CD4-positive, alpha-beta T cell treated with Interleukin-15 for 4 hours (primary cell): ENCODE measurements around the gene CLCNKA.
A peak's percentile ranks its signal among the peaks of the same experiment; 100 is the strongest.
"Not testable (repeated sequence)": the region's sequence is repeated elsewhere in the genome, so short reads cannot be mapped to it uniquely, and the experiment has no call there.

Experiments
- DNase-seq: peaks from one replicate; pipeline ENCODE4 v3.0.0-alpha.2; 2020; ENCODE audit warnings: low spot score

CLCNKA gene

DNA sequence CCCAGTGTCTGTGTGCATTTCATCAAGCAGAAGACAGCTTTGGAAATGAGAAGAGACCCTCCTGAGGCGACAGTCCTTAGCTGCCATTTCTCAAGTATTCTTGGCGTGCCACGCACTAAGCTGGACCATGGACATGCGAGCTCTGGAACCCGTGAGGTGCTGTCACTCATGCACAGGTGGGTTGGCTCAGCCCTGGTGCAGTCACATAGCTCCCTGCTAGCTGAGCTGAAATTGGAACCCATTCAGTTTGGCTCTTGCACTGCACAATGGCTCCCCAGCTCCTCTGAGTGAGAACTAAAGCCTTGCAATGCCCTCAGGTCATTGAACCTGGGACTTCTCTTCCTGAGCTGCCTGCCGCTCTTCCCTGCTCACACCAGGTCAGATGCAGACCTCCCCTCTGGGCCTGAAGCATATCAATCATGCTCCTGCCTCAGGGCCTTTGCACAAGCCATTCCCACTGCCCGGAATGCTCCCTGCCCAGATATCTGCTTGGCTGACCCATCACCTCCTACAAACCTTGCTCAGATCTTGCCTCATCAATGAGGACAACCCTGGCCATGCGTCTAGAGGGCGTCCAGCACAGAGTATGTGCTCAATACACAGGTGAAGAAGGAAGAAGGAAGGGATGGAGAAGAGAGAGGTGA is 24.1 kb upstream of the CLCNKA start:
- DNase-seq = no peak

DNA sequence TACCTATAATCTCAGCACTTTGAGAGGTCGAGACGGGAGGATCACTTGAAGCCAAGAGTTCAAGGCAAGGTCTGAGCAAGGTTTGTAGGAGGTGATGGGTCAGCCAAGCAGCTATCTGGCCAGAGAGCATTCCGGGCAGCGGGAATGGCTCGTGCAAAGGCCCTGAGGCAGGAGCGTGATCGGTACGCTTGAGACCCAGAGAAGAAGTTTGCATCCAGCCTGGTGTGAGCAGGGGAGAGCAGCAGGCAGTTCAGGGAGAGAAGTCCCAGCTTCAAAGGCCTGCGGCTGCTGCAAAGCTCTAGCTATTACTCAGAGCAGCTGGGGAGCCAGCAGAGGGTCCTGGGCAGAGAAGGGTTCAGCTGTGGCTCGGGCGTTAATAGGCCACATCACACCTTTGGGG is 22.9 kb upstream of the CLCNKA start:
- DNase-seq = no peak

DNA sequence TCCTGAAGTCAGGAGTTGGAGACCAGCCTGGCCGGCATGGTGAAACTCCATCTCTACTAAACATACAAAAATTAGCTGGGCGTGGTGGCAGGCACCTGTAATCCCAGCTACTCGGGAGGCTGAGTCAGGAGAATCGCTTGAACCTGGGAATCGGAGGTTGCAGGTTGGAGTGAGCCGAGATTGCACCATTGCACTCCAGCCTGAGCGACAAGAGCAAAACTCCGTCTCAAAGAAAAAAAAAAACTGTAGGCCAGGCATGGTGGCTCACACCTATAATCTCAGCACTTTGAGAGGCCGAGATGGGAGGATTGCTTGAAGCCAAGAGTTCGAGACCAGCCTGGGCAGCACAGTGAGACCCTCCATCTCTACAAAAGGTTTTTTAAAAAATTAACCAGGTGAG is 20.6 kb upstream of the CLCNKA start:
- not testable (repeated sequence) for DNase-seq

DNA sequence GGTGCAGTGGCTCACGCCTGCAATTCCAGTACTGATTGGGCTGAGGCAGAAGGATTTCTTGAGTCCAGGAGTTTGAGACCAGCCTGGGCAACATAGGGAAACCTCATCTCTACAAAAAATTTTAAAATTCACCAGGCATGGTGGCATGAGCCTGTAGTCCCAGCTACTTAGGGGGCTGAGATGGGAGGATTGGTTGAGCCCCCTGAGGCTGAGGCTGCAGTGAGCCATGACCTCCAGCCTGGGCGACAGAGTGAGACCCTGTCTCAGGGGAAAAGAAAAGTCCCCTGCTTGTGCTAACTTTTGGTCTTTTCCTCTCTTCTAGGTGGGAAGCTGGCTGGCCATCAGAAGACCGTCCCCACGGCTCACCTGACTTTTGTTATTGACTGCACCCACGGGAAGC is 16.2 kb upstream of the CLCNKA start:
- DNase-seq = no peak

DNA sequence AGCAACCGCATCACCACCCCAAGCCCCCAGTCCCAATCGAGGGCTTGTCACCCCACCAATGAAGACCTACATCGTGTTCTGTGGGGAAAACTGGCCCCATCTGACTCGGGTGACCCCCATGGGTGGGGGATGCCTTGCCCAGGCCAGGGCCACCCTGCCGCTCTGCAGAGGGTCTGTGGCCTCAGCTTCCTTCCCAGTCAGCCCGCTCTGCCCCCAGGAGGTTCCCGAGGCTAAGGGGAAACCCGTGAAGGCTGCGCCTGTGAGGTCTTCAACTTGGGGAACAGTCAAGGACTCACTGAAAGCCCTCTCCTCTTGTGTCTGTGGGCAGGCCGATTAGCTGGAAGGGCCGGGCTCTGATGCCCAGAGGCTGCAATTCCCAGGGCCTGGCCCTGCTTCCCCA is 15.8 kb upstream of the CLCNKA start:
- no peak for DNase-seq

DNA sequence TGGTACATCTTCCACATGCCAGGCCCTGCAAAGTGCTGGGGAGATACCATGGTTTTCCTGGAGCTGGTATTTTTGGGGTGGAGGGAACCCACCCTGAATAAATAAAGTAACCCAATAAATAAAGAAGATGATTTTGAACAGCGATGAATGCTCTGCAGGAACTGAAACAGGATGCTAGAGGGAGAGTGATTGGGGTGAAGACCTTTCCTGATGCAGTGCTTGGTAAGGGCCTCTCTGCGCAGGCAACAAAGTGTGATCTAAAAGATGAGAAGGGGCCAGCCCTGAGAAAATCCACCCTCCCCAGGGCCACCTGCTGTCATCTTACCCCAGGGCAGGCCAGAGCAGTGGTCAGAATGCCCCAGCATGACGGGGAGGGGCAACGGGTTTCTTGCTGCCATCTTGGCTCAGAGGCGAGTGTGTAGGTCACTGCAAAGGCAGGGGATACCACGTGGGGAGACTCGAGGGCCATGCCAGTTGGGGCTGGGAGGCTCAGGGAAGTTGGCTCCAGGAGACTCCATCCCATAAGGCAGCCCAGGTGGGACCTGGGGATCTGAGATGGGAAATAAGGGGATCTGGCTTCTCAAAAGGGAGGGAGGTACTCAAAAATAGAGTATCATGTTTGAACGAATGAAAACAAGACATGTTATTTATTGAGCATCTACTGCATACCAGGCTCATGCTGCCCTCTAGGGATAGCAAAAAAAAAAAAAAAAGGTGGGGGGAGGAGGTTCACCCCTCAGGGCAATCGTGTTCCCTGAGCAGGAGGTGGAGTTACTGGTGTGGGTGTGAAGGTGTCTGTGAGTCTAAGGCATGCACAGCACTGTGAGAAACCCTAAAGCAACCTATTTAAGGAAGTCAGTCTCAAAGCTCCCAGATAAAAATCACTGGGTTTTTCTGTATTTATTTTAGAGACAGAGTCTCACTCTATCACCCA is 15.0 kb upstream of the CLCNKA start:
- DNase-seq = no peak

DNA sequence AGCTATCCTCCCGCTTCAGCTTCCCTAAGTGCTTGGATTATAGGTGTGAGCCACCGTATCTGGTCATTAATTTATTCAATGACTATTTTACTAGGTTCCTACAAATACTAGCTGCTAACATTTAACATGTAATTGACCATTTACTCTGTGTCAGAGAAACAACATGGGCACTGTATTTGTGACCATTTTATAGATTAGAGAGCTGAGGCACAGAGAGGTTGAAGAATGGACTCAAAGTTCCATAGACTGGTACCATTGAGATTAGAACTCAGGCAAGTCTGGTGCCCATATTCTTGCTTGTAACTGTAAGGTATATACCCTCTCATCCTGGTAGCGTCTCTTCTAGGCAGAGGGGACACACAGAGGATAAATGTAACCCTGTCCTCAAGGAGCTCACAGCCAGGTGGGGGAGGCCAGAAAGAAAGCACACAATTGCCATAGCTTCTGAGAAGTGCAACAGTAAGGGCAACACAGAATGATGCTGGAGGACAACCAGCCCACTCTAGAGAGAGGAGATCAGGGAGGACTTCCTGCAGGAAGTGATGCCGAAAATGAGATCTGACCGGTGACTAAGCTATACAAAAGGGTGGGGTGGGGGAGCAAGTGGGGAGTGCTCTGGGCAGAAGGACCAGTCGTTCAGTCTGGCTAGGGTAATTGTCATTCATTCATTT is 14.0 kb upstream of the CLCNKA start:
- no peak for DNase-seq

DNA sequence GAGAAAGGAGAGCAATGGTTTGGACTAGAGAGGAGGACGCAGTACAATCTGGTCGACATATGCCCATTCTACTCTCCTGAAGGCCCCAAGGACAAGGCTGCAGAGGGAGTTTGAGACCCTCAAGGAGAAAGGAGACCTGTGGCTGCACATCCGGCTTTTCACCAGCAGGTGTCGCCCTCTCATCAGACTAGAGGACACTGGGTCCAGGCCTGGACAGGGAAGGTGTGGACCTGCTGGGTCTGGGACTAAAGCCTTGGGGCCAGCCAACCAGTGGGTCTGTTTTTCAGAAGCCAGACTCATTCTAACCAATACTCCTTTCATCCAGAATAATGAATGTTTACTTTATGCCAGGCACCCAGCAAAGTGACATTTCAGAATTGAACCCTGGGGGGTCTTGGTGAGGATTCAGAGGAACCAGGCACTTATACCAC is 12.8 kb upstream of the CLCNKA start:
- peak; percentile 69 for DNase-seq

DNA sequence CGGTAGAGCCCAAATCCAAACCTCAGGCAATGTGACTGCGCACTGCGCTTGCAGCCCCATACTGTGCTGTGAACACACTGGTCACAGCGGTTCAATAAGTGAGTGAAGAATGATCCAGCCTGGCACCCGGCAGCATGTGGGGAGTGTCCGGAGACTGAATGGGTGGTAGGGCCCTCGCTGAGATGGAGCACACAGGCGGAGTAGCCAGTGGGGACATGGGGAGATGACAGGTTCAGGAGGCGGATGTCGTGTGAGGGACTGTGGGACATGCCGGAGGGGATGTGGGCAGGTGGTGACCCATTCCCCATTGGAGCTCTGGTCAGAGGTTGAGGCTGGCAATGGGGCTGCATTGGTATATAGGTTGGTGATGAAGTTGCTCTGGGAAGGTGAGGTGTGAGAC is 12.2 kb upstream of the CLCNKA start:
- no peak for DNase-seq

DNA sequence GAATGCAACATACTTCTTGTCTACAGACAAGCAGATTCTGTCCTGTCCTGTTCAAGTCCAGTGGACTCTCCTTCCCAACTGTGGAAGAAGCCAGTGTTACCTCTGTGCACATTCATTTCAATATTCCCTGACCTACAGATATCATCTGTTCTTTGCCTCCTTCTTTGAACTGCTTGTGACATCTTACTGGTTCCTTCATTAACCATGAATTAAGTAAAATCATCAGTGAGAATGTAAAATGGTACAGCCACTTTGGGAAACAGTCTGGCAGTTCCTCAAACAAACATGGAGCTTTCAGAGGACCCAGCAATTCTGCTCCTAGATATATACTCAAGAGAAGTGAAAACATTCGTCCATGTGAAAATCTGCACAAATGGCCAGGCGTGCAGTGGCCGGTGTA is 11.0 kb upstream of the CLCNKA start:
- no peak for DNase-seq

DNA sequence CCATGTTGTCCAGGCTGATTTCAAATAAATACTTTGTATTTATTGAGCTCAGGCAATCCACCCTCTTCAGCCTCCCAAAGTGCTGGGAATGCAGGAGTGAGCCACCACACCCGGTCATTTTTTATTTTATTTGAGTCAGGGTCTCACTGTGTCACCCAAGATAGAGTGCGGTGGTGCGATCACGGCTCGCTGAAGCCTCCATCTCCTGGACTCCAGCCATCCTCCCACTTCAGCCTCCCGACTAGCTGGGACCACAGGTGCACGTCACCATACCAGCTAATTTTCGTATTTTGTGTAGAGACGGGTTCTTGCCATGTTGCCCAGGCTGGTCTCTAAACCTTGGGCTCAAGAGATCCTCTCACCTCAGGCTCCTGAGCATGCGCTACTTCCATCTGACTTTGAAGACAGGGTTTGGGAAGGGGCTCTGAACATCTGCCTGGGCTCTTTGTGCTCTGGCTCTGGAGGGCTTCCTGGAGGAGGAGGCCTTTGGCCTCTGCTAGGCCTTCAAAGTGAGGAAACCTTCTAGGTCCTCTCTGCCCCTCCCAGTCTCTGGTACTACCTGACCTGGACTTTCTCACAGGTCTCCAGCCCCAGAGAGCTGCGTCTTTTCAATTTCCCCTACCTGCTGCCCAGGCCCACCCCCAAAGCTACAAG is 9.8 kb upstream of the CLCNKA start:
- no peak for DNase-seq

DNA sequence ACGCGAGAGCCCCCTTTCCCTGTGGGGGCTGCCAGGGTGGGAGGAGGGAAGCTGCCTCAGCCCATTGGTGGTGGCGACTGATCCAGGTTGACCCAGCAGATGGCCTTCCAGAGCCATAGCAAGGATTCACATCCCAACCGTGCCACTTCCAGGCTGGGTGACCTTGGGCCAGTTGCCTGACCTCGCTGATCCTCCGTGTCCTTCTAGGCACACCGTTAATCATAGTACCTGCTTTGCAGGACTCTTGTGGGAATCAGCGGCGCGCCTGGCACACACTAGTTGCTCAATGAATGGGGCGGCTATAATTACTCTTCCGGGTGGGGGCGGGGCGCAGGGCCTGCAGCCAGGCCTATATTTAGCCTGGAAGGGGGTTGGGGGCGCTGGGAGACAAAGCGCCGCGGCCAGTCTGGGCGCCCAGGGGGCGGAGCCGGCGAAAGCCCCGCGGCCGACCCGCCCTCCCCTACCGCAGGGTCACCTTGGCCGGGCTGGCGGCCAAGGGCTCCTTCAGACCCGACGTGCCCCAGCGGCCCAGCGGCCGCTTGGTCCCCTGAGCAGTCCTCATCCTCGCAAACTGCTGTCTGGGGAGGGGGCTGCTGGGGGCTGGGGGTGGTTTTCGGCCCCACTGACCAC is 9.1 kb upstream of the CLCNKA start:
- DNase-seq = no peak

DNA sequence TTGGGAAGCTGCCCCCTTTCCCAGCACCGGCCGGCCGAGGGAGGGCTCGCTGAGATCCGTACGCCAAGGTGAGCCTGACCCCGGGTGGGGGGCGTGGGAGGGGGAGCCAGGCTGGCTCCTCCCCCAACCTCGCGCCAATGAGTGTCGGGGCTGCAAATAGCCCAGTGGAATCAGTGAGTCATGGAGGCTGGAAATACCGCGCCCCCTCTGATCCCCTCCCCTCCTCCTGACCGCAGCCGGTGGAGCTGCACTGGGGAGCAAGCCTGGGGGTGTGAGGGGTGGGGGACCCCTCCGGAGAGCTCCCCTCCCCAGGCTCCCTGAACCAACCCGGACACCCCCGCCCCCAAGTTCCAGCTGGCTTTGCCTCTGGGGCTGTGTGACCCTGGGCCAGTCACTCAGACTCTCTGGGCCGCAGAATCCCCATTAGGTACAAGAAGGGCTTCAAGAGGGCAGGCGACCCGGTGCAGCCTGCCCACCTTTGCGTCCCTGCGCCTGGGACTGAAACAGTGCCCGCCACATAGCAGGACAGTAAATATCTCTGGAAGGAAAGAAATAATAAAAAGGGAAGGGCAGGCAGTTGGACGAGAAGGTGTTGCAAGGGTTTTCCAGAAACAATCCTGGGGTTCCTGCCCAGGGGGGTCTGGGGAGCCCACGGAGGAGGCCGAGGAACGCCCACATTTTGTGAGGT is 8.5 kb upstream of the CLCNKA start:
- DNase-seq = peak; percentile 17

DNA sequence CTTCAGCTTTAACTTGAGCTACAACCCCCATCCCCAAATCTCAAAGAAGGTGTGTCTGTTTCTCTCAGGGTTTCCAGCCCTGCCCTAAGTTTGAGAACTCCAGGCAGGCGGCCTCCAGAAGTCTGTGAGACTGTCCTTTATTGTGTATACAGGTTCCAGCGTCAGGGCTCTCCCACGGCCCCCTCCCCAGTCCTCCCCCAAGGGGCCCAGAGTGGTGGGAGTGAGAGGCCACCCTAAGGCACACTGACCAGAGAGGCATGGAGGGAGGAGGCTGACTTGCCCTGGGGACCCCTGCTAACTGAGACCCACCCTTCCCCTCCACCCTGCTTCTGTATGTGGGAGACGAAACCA is 8.0 kb upstream of the CLCNKA start:
- DNase-seq = no peak

DNA sequence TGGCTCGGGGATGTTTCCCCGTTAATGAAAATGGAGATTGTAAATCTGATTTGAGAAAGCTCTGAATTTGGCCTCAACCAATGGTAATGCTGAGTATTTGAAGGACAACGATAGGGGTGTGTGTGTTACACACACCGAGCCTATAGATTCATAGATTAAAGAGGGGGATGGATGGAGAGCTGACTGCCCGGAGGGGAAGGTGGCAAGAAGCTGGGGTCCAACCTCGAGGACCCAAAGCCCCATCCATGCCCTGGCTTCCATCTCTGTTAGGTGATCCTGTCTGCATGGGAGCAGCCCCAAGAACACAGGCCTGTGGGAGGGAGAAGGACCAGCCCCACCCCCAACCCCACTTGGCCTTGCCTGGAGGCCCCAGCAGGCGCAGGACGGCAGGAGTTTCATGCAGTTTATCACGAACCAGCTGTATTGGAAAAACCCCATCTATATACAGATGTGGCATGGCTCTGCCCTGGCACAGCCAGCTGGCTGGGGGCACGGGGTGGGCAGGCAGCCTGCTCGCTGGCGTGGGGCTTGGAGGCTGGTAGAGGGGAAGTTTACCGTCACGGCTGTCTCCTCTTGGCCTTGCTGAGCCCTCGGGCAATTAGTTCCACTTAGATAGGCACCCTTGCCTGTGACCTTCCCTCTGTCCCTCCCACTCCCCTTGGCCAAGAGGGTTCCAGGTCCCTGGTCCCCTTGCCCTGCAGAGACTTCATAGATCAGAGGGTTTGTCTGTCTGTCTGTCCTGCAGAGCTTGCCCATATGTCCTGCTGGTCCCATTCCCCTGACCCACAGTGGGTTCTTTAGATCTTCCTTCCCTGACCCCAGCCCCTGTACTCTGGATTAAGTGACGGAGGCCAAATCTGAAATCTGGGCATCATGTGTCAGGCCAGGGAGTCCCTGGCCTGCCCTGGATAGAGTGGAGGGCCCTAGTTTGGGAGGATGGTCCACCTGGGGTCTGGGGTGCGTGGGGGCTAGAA is 7.0 kb upstream of the CLCNKA start:
- no peak for DNase-seq

DNA sequence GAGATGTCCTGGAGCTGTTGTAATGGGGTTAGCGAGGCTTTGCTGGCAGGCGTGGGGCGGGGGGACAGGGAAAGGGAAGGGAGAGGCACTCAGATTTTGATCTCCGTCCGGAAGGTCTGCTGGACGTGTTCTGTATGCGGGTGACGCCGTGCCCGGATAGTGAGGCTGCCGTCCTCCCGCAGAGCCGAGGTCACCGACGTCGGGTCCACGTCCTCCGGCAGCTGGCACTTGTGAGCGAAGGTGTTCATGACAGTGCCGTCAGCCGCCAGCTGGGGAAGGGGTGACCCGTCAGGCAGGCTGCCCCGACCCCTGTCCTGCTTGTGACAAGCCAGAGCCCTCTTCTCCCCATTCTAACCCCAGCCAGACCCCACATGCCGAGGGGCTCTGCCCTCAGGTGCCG is 6.3 kb upstream of the CLCNKA start:
- no peak for DNase-seq

DNA sequence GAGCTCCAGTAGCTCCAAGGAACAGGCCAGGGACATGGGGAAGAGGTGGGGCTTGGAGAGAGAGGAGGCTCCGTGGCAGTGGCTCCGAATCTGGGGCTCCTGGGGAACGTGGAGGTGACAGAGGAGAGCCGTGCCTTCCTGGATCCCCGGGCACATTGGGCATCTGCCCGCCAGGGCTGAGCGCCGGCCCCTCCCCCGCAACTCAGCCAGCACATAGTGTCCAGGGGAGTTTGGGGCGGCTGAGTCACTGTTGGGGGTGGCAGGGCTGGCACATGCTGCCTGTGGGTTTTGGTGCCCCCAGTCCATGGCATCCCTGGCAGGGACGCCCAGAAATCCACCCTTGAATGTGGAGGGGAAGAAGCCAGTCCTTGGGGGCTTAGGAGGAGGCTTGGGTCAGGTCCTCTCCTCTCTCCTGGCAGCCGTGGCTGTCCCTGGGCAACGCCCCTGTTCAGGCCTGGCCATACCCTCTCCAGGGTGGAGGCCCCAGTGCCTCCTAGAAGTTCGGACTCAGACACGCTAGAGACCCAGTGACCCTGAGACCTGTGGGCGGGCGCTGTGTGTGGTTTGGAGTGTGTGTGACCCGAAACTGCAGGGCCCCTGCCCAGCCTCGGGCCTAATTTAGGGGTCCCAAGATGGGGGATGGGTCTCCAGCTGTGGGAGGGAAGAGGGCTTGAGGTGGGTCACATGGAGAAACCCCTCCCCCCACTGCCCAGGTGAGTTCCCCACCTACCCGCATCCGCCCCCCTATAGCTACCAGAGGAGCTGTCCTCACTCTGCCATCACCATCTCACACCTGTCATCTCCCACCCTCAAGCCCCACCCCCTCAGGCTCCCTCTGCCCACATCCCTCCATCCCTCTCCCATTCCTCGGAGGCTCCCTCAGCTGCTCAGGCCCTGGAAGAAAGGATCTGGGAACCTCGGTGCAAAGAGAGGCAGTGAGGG is 5.6 kb upstream of the CLCNKA start:
- DNase-seq = no peak

DNA sequence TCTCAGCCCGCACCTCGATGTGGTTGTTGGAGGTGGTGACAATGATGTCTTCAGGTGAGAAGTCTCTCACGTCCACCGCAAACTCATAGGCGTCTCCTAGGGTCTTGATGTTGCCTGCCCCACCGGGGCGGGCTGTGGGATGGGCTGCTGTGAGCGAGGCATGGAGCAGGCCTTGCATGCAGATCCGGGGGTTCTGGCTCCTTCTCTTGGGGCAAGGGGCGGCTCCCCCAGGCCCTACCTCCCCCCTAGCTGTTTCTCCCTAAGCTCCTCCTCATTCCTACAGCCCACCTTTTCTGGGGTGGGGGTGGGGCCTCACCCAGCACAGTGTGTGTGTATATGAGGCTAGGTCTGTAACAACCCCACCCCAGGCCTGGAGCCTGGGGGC is 4.8 kb upstream of the CLCNKA start:
- DNase-seq = no peak
